Measurements from ENCODE around the gene CLSTN2. TPM values are rescaled to one million over a fixed set of nuclear protein-coding genes. Genes with fewer than 3 reads are reported as not detected.

CLSTN2 gene
- total RNA-seq, 1 donor from 2014 or later, result 1.6 TPM

DNA sequence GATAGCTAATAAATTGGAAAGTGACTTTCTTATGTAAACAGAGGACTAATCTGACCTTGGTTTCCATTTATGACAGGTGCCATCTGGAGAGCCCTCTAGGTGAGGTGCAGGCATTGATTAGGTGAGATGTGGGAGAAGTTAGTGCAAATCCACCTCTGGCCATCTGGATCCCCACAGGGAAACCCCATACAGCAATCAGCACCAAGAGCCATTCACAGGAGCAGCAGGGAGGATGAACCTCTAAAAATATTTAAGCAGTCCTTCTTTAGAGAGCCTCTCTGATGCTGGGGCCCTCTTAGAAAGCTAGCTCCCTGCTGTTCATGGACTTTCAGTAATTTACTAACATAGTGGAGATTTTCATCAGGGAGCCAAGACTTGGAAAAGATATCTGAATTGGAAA is 69.3 kb downstream of the CLSTN2 start:
- DNase-seq (ENCODE audit: extremely low read depth, low read depth, low spot score), result no peak

DNA sequence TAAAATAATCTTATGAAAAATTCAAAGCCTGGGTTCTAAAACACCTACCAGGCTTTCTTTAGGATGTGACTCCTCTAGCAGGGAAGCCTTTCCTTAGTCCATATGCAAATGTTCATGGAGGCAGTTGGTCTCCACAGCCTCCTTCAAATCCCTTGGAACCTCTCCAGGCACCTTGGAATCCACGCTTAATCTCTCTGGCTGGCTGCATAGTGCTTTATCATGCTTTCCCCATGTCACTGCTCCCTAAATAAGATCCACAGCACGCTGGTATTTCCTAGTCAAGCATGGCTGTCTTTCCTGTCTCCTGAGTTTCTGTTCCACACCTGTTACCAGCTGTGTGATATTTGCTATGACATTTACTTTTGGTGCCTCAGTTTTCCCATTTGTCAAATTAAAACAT is 71.3 kb downstream of the CLSTN2 start:
- no peak for DNase-seq (ENCODE audit: extremely low read depth, low read depth, low spot score)

DNA sequence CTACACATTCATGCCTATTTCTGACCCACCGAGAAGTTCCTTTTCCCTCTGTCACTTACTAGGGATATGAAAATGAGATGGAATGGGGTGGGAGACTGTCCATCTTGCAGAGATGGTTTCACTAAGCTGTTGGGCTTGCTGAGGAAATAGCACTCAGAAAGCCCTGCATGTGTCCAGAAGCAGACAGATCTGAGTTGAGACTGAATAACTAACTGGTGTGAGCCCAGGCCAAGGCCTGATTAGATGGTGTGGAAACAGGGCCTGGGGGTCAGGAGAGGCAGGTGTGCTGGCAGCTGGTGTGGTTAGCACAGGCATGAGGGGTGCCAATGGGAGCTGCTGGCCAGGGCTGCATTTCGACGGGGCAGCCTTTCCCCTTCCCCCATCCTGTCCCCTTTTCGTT is 72.1 kb downstream of the CLSTN2 start:
- no peak for DNase-seq (ENCODE audit: extremely low read depth, low read depth, low spot score)

DNA sequence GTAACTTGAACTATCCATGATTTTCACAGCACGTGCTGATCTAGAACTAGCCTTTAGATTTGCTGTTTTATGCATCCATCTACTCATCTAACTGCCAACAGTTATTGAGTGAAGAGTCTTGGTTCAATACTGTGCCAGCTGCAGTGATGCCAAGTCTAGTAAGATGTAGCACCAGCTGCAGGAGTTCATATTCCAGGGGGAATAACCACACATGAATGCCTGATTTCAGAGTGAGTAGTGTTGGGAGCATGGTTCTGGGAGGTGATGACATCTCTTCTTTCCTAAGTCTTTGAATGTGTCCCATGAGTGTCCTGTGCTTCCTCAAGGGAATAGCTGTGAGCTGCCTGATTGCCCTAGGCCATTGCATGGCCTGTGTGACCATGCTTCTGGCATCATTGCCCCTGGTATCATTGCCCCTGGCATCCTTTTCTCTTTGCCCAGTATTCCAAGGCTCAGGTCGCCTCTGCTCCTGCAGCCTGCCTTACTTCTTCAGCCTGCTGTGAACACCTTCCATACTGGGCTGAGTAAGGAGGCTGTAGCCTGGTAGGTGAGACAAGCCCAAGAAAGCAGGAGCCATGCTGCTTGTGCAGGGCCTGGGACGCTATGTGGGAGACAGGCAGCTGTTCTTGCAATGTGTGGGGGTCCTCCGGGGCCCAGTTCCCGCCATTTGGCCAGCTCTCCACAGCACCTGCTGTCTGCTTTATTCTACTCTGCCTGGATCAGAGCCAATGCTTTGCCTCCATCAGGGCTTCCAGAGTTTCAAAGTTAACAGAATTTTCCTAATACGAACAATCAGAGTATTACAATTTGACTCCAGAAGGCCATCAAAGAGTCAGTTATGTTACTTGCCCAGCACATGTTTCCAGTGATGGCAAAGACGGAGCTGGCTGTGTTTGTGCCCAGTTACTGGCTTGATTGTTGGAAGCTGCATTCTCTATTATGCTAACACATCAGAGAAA is 73.2 kb downstream of the CLSTN2 start:
- no peak for DNase-seq (ENCODE audit: extremely low read depth, low read depth, low spot score)

DNA sequence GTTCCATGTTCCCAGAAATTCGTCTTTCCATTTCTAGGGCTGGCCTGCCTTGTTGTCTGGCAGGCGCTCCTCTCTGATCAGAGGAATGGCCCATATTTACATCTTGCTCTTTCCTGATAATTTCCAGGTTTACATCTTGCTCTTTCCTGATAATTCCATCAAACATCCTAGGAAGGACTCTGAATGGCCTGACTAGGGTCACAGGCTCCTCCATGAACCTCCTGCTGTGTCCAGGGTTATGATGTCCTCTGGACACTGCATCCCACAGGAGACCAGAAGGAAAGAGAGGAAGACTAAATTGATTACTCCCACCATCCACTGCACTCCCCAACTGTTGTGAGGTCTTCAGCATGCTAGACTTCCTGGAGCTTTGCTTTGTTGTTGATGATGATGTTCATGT is 75.4 kb downstream of the CLSTN2 start:
- DNase-seq (ENCODE audit: extremely low read depth, low read depth, low spot score), result no peak

DNA sequence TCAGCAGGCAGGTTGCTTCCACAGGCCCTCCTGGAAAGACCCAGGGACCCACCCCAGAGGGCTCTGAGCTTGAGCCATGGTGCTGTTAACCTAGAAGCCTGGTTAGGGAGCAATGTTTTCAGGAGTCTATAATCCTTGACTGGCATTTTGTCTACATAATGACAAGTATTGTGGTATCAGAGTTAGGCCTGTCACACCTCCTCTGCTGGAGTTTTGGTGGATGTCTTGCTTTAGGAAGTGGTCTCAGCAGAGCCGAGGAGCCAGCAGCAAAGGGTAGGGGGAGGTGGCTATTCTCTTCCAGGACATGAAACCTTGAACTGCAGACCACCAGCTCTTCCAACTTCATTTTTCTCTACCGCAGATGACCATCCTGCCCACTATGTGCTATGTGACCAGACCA is 76.1 kb downstream of the CLSTN2 start:
- DNase-seq (ENCODE audit: extremely low read depth, low read depth, low spot score), result no peak

DNA sequence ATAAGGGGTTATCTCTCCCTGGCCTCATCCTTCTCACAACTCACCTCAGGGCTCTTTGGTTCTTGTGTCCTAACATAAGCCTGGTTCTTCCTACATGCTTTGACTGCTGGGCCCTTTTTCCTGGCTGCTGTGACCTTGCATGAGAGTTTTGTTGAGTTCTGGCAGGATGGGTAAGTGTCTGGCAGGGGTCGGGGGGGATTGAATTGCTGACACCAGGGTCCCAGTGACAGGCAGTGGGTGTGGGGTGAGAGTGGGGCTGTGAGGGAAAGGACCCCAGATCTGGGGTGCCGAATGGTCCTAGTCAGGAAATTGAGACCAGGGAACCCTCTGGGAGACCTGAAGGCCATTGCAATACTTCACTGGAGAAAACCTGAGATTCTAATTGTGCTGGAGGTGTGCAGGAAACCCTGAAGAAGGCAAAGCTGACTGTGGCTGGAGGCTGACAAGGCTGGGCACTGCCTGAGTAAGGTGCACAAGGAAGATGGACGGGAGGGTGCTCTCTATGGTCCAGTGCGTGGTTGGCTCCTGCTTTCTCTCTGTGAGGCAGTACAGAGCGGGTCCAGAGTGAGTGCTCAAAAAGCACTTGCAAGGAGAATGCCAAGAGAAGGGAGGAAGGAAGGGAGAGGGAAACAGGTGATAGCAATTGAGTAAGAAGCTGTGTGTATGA is 76.8 kb downstream of the CLSTN2 start:
- DNase-seq (ENCODE audit: extremely low read depth, low read depth, low spot score), result no peak

DNA sequence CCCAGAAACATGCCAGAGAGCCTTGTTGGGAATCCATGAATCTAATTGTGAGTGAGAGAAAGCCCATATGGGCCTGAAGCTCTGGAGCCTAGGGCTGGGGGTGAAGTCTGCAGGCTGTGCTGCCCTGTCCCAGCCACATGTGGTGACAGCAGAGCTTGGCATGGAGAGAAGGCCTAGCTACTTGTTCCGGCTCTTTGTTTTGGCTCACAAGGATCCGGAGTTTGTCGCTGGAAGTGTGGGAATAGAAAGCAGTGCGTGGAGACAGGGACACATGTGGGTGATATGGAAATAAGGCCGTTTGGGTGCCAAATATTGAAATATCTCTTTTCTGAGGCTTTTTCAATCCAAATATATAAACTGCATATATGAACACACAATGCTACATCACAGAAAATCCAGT is 78.2 kb downstream of the CLSTN2 start:
- no peak for DNase-seq (ENCODE audit: extremely low read depth, low read depth, low spot score)

DNA sequence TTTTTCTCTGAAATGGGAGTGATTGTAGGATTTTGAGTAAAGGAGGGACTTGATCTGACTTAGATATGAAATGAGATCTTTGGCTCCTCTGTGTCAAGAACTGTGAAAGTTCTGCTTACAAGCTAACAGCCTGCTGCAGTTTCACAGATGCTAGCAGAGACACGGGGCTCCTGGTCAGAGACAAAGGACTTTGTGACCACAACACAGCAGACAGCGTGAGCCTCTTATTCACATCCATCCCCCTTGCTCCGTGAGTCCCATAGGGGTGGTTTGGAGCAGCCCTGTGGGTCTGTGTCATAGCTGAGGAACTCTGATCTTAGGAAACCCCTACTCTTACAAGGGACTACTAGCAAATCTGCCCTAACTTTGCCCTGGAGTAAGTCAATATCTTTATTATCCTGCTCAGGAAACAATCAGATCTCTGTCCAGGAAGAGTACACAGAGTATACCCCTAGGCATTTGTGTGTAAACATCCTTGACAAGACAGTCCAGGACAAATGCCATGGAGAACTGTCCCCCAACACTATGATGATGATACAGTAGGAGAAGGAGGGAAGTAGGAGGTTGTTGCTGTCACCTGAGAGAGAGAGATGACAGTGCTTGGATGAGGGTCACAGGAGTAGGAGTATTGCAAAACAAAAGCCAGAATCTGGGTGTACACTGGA is 80.0 kb downstream of the CLSTN2 start:
- DNase-seq (ENCODE audit: extremely low read depth, low read depth, low spot score), result no peak

DNA sequence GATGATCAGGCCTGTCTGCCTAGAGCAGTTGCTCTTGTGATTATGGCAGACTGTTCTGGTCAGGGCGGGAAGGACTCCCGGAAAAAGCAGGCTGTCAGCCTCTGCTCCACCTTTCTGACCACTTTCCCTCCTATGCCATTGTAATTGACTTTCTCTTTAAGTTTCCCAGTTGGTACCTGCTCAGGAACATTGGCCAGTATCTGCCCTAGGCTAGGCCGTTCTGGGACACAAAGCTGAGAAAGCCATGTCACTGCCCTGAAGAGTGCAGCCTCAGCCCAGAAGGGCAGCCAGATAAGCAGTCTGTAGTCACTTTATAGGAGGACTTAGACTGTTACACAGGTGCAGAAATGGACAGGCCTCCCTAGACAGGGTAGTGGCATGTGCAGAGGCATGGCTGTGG is 80.8 kb downstream of the CLSTN2 start:
- DNase-seq (ENCODE audit: extremely low read depth, low read depth, low spot score), result no peak

DNA sequence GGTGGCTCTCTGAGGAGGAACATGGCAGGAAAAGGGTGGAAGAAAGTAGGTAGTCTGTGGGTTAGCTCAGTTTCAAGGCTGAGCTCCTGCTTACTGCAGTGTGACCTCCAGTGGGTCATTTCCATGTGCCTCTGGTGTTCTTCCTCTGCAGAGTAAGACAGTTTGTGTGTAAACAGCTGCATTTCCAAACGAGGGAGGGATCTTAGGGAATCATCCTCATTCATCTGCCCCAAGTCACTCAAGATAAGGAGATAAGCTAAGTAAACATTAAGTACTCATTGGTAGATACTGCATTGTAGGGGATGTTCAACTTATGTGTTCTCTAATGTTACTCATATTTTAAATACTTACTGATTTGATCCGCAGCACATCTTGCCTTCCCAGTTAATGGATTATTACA is 83.6 kb downstream of the CLSTN2 start:
- DNase-seq (ENCODE audit: extremely low read depth, low read depth, low spot score), result no peak

DNA sequence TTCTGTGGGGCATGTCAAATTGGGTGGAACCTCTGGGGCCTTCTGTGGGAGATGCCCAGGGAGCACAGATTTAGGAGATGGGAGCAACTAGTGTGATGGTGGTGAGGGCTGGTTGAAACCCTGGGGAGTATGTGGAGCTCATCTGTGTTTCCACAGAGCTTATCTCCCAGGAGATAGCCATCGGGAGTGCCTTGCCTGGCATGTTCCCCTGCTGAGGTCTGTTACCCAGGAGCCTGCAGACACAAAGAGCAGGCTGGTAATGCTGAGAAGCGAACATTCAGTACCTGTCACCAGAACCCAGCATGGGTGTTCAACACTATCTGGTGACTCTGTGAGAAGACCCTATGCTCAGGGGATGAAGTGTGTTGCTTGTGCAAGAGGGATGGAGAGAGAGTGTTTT is 85.0 kb downstream of the CLSTN2 start:
- no peak for DNase-seq (ENCODE audit: extremely low read depth, low read depth, low spot score)

DNA sequence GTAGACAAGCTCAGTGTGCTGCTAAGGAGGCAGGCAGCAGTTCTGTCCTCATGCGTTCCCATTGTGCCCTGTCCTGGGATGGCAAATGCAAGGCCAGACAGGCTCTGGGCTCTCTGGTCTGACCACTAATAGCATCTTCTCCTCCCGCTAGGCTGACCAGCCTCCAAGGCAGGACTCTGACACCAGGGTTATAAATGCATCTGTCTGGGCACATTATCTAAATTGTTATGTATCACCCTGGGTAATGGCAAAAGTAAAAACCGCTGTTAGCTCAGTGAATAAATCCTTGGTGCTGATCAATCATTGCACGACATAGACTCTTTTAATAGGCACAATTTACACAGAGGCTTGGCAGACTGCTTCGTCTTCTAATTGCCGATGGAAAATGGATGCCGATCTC is 85.6 kb downstream of the CLSTN2 start:
- no peak for DNase-seq (ENCODE audit: extremely low read depth, low read depth, low spot score)

DNA sequence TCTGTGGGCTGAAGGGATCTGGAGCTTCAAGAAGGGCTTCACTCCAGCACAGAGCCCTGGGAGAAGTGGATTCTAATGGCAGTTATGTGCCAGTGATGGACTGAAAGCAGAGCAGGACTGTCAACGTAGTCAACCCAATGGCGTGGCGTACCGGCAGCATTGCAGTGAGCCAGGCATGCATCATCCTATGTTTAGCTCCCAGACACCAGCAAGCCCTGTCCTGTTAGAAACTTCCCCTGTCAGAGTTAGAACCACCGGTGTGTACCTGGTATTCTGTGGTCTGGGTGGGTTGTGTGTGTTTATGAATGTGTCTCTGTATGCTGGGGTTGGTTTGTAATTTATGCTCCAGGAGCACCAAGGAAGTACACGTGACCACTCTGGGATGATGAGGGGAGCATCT is 86.3 kb downstream of the CLSTN2 start:
- no peak for DNase-seq (ENCODE audit: extremely low read depth, low read depth, low spot score)

DNA sequence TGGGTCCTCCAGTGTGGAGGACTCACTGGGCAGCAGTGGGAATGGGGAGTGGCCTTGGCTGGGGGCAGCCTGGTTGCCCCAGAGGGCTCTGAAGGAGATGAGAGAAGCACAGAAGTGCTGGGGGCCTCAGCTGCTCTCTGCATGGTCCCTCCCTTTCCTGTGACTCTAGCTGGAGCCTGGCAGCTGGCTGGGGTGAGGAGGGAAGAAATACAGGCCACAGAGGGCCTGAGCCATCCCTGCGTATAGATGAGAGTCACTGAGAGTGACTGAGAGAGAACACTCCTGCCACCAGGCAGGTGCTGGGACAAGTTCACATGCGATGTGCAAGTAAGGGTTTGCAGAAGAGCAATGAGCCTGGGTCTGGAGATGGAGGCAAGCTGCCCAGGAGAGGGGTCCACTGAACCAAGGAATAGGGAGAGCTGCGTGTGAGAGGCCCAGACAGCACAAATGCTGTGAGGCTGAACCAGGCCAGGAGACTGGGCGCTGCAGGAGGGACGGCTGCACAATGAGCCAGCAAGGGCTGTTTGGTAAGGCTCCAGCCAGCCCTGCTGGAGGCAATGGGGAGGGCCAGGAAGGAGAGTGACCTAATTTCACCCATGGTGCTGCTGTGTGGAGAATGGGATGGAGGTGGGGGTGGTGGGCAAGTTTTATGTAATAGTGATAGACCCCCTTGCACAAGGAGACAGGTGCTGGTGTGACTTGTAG is 87.2 kb downstream of the CLSTN2 start:
- DNase-seq (ENCODE audit: extremely low read depth, low read depth, low spot score), result no peak

DNA sequence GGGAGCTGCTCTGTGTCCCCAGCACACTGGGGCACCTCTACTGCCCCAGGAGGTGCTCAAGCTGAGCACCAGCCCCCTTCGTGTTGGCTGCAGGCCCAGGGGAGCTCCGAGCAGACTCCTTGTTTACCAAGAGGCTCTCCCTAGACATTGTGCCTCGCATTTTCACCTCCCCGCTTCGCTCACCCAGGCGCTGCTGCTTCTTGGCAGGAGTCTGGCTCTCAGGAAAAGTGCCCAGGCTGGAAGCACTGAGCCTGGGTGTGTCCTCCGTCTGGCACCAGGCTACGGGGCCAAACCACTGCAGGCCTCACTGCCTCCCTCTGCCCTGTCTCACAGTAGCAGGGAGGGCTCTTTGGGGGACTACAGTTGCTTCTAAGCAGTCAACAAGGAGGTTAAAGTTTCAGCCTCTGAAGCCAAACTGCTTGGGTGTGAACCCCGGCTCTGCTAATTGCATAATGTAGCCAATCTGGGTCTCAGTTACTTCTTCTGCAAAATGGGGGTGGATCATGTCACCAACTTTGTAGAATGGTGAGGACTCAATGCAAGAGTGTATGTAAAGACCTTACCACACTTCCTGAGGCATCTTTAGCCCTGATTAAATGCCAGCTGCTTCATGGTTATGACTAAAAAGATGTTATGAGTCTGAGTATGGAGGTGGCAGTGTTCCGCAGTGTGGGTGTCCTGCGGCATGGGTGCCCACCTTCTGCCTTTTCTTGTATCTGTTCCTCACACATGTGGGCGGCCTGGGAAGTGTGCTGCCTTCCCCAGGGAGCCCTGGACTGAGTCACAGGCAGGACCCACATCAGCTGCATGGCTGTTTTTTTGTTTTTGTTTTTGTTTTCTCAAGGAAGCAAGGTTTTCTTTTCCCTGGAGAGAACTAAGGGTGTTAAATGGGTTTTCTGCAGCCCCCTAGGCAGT is 88.9 kb downstream of the CLSTN2 start:
- no peak for DNase-seq (ENCODE audit: extremely low read depth, low read depth, low spot score)

DNA sequence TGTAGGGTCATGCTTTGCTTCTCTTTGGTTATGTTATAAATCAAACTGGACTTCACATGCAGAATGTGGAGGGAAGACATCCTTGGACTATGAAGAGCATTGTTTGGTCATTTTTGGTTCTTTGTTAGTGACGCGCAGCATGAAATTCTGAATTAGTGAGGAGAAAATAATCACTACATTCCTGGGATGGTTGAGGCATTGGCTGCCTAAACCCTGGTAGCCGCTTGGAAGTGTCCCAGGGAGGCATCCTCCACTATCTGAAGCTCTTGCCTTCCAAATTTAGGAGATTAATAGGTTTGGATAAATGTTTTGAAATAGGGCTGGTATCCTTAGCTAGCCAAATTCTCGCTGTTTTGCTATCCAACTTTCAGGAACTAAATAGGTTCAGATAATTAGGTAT is 96.2 kb downstream of the CLSTN2 start:
- DNase-seq (ENCODE audit: extremely low read depth, low read depth, low spot score), result no peak

DNA sequence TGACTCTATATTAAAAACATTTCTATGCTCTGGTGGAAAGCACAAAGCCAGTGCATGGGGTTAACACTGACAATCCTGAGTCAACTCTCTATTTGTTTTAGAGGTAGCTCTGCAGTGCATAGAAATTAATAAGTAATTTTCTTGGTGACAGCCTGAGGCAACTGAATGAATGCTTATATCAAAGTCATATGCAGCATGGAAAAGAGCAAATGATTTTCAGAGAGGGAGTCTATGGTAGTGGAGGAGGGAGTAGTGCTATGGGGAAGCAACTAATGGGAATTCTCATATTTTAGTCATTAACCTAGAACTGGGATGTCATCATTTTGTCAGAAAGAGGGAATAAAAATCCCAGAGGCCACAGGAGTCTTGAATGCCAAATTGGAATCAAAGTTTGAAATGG is 99.1 kb downstream of the CLSTN2 start:
- no peak for DNase-seq (ENCODE audit: extremely low read depth, low read depth, low spot score)

DNA sequence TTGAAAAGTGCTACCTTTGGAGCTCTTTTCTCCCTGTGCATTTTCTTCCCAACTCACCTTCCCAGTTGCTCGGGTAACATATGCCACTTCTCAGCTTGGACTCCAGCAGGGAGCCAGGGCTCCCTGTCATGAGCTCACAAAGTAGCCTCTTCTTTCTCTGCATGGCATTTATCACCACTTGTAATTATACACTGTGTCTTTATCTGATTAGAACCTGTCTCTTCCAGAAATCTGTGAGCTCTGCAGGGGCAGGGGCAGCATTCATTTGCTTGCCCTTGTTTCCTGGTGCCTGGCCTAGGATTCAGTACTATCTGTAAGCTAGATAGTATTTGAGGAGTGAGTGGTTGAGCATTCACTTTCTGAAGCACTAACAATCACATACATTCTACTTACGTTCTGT is 100.9 kb downstream of the CLSTN2 start:
- DNase-seq (ENCODE audit: extremely low read depth, low read depth, low spot score), result no peak

DNA sequence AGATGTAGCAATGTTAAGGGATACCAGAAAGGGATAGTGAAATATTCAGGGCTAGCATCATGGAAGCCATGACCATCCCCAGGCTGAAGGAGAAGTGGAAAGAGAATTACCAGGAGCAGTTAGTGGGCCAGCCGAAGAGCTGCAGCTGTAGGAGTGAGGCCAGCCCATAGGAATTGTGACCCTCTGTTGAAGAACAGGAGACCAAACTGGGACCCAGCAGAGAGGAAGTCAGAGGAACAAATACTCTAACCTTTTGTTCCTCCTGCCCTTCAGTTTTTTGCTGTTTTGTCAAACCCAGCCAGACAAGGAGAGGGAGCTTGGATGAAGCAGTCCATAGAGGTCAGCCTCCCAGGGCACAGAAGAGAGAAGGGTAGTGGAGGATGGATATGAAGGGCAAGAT is 115.4 kb downstream of the CLSTN2 start:
- no peak for DNase-seq (ENCODE audit: extremely low read depth, low read depth, low spot score)
